ENCODE measurements around the gene PATJ. TPM values are rescaled to one million over a fixed set of nuclear protein-coding genes. Genes with fewer than 3 reads are reported as not detected.

PATJ gene
- polyA plus RNA-seq, 1 donor (not counting 4 experiments of a cell fraction or from before 2014, with no cell fraction given): 28.1 TPM

DNA sequence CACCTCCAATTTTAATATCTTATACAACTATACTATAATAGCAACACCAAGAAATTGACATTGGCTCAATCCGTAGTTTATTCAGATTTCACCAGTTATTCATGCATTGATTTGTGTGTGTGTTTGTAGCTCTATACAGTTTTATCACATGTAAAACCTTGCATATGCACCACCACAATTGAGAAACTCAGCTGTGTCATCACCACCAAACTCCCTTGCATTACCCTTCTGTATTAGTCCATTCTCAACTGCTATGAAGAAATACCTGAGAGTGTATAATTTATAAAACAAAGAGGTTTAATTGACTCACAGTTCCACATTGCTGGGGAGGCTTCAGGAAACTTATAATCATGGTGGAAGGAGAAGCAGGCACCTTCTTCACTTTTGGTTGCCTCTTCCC, 162.1 kb downstream of the PATJ start:
- Histone ChIP-seq H3K36me3 (ENCODE audit: control insufficient read depth in 2 of 2, extremely low read depth in 1 of 2, insufficient read depth in 2 of 2, low read length in 2 of 2) (peaks cover 8 to 16% of the 10 kb centered on the region in 2 experiments), H3K27me3 (ENCODE audit: control insufficient read depth, extremely low read depth, insufficient read depth, low read length) (no peaks in the 10 kb centered on the region), H3K9ac (ENCODE audit: control insufficient read depth, extremely low read depth, insufficient read depth, low read length) (no peak overlapping the region), H3K4me3 (ENCODE audit: control insufficient read depth in 2 of 3, extremely low read depth in 1 of 3, insufficient read depth in 2 of 3, low read depth in 1 of 3, low read length in 3 of 3) (no peak overlapping the region), H3K9me1 (ENCODE audit: control insufficient read depth, extremely low read depth, insufficient read depth, low read length) (no peaks in the 10 kb centered on the region), H3K27ac (ENCODE audit: control insufficient read depth, insufficient read depth, low read length) (no peak overlapping the region), H4K20me1 (ENCODE audit: control insufficient read depth, extremely low read depth, insufficient read depth, low read length) (no peaks in the 10 kb centered on the region), H2AFZ (ENCODE audit: control insufficient read depth, low read length) (no peak overlapping the region), H3K4me1 (ENCODE audit: control insufficient read depth, extremely low read depth, insufficient read depth, low read length) (no peaks in the 10 kb centered on the region), H3K4me2 (ENCODE audit: control insufficient read depth, extremely low read depth, insufficient read depth, low read depth, low read length) (no peak overlapping the region), H3K9me3 (ENCODE audit: control insufficient read depth, low read depth, low read length) (no peaks in the 10 kb centered on the region), H3K79me2 (ENCODE audit: control insufficient read depth, insufficient read depth, low read length) (no peaks in the 10 kb centered on the region)
- FAIRE-seq (no peak), DNase-seq (ENCODE audit: low read depth, low spot score) (no peak)
- TF ChIP-seq CTCF (optimal IDR thresholded peaks at IDR 0.05 in 1 of 3, IDR thresholded peaks at IDR 0.05 in 1 of 3, conservative IDR thresholded peaks at IDR 0.05 in 1 of 3; ENCODE audit: extremely low read depth in 1 of 3, insufficient read depth in 2 of 3, low read length in 3 of 3) (no peak), EZH2 (IDR thresholded peaks at IDR 0.05; ENCODE audit: low read length) (no peak)
- dilution Hi-C loops (cut with MboI; ENCODE audit: extremely low pct_ligation_motif_present, low sequenced_read_pairs): no loop called here

GRCh38 chr1:61907102-61907501, 164.8 kb downstream of the PATJ start:
- dilution Hi-C loops (cut with MboI; ENCODE audit: extremely low pct_ligation_motif_present, low sequenced_read_pairs): no loop called here
- H2AFZ ChIP-seq (ENCODE audit: control insufficient read depth, low read length): no peak overlapping the region

More at GRCh38 chr1:61907102-61907501, 164.8 kb downstream of the PATJ start:
- no peak for FAIRE-seq
- Histone ChIP-seq H3K27ac (ENCODE audit: control insufficient read depth, insufficient read depth, low read length) (no peak overlapping the region), H3K36me3 (ENCODE audit: control insufficient read depth in 2 of 2, extremely low read depth in 1 of 2, insufficient read depth in 2 of 2, low read length in 2 of 2) (peaks cover 8 to 16% of the 10 kb centered on the region in 2 experiments), H3K4me1 (ENCODE audit: control insufficient read depth, extremely low read depth, insufficient read depth, low read length) (no peaks in the 10 kb centered on the region), H3K4me2 (ENCODE audit: control insufficient read depth, extremely low read depth, insufficient read depth, low read depth, low read length) (no peak overlapping the region), H4K20me1 (ENCODE audit: control insufficient read depth, extremely low read depth, insufficient read depth, low read length) (no peaks in the 10 kb centered on the region), H3K9ac (ENCODE audit: control insufficient read depth, extremely low read depth, insufficient read depth, low read length) (no peak overlapping the region), H3K27me3 (ENCODE audit: control insufficient read depth, extremely low read depth, insufficient read depth, low read length) (no peaks in the 10 kb centered on the region), H3K9me3 (ENCODE audit: control insufficient read depth, low read depth, low read length) (no peaks in the 10 kb centered on the region), H3K9me1 (ENCODE audit: control insufficient read depth, extremely low read depth, insufficient read depth, low read length) (no peaks in the 10 kb centered on the region), H3K4me3 (ENCODE audit: control insufficient read depth in 2 of 3, extremely low read depth in 1 of 3, insufficient read depth in 2 of 3, low read depth in 1 of 3, low read length in 3 of 3) (no peak overlapping the region), H3K79me2 (ENCODE audit: control insufficient read depth, insufficient read depth, low read length) (no peaks in the 10 kb centered on the region)
- no peak for DNase-seq (ENCODE audit: low read depth, low spot score)
- TF ChIP-seq EZH2 (IDR thresholded peaks at IDR 0.05; ENCODE audit: low read length) (no peak), CTCF (optimal IDR thresholded peaks at IDR 0.05 in 1 of 3, IDR thresholded peaks at IDR 0.05 in 1 of 3, conservative IDR thresholded peaks at IDR 0.05 in 1 of 3; ENCODE audit: extremely low read depth in 1 of 3, insufficient read depth in 2 of 3, low read length in 3 of 3) (no peak)

All from keratinocyte (primary cell).